Activated CD4-positive, alpha-beta memory T cell treated with anti-CD3 and anti-CD28 coated beads for 36 hours (primary cell): Measurements from ENCODE around the gene KCTD8. TPM values are rescaled to one million over a fixed set of nuclear protein-coding genes. Genes with fewer than 3 reads are reported as not detected.

ENCODE experiments used
- CTCF ChIA-PET: fragments of 350-600 bp; sonication (Branson Sonifier 250); formaldehyde crosslinking; loops from one replicate; lab custom pipeline; 2021; ENCODE audit warnings: antibody characterized with exemption, inconsistent platforms; lab: Charles Lee
- POLR2A ChIA-PET: fragments of 350-600 bp; sonication (Branson Sonifier 250); formaldehyde crosslinking; loops from one replicate; lab custom pipeline; 2021; ENCODE audit warnings: antibody characterized with exemption; lab: Charles Lee
- DNase-seq: peaks from one replicate; pipeline ENCODE4 v3.0.0-alpha.2; 2020
- H3K27ac Mint-ChIP-seq: one replicate; pipeline ENCODE4 v1.8.0; 2021; ENCODE audit warnings: mixed read lengths
- H3K27me3 Mint-ChIP-seq: one replicate; pipeline ENCODE4 v1.8.0; 2021; ENCODE audit warnings: mixed read lengths
- H3K36me3 Mint-ChIP-seq: one replicate; pipeline ENCODE4 v1.8.0; 2021; ENCODE audit warnings: mixed read lengths
- H3K4me1 Mint-ChIP-seq: one replicate; pipeline ENCODE4 v1.8.0; 2021; ENCODE audit warnings: low read depth, mixed read lengths
- H3K4me3 Mint-ChIP-seq: one replicate; pipeline ENCODE4 v1.8.0; 2021; ENCODE audit warnings: mild to moderate bottlenecking, mixed read lengths
- H3K9me3 Mint-ChIP-seq: one replicate; pipeline ENCODE4 v1.8.0; 2021; ENCODE audit warnings: mixed read lengths
- intact Hi-C: fragments of 100-400 bp; cut with micrococcal nuclease; formaldehyde crosslinking; loops from one replicate; pipeline ENCODE4 v1.15.1; 2023
- total RNA-seq, 2 experiments: library from RNA; stranded (reverse); gene quantifications; one replicate each; pipeline ENCODE4 v1.2.3, GENCODE V29; 2021

Gene KCTD8
- total RNA-seq, 2 experiments from 2014 or later: not detected

- Mint-ChIP-seq H3K4me3 (no peak overlapping the region), H3K27me3 (no peaks in the 10 kb centered on the region), H3K36me3 (no peaks in the 10 kb centered on the region), H3K4me1 (no peaks in the 10 kb centered on the region), H3K27ac (no peak overlapping the region), H3K9me3 (no peaks in the 10 kb centered on the region)
- POLR2A ChIA-PET: no interaction called here
- intact Hi-C loops: no loop called here
- DNase-seq: no peak
- CTCF ChIA-PET: no interaction called here
Observed at GRCh38 chr4:44425614-44426208, 22.9 kb downstream of the KCTD8 start.

DNA sequence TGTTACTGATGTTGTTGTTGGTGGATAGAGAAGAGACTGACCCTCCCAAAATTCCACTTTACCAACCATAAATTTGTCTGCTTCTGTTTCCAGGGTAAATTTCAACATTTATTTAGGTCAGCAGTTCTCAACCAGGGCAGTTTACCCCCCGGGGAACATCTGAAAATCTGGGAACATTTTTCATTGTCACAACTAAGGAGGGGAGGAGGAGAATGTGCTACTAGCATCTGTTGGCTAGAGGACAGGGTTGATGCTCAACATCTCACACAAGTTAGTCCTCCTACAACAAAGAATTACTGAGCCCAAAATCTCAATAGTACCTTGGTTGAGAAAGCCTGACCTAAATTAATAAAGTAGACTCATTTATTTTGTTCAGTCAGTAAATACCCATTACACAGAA lies 25.7 kb downstream of the KCTD8 start:
- no peak for DNase-seq
- H3K4me3 Mint-ChIP-seq: no peak overlapping the region
- CTCF ChIA-PET: no interaction called here
- no peaks in the 10 kb centered on the region for H3K4me1 Mint-ChIP-seq
- H3K36me3 Mint-ChIP-seq: no peaks in the 10 kb centered on the region
- no peaks in the 10 kb centered on the region for H3K27me3 Mint-ChIP-seq
- H3K27ac Mint-ChIP-seq: no peak overlapping the region
- POLR2A ChIA-PET: no interaction called here
- H3K9me3 Mint-ChIP-seq: no peaks in the 10 kb centered on the region
- intact Hi-C loops: no loop called here

GRCh38 chr4:44421330-44422065 lies 27.1 kb downstream of the KCTD8 start:
- H3K27me3 Mint-ChIP-seq: no peaks in the 10 kb centered on the region
- no peaks in the 10 kb centered on the region for H3K36me3 Mint-ChIP-seq
- no peak overlapping the region for H3K27ac Mint-ChIP-seq
- no peaks in the 10 kb centered on the region for H3K4me1 Mint-ChIP-seq
- no peaks in the 10 kb centered on the region for H3K9me3 Mint-ChIP-seq
- ChIA-PET CTCF (no interaction called here), POLR2A (no interaction called here)
- intact Hi-C loops: no loop called here
- H3K4me3 Mint-ChIP-seq: no peak overlapping the region
- no peak for DNase-seq

DNA sequence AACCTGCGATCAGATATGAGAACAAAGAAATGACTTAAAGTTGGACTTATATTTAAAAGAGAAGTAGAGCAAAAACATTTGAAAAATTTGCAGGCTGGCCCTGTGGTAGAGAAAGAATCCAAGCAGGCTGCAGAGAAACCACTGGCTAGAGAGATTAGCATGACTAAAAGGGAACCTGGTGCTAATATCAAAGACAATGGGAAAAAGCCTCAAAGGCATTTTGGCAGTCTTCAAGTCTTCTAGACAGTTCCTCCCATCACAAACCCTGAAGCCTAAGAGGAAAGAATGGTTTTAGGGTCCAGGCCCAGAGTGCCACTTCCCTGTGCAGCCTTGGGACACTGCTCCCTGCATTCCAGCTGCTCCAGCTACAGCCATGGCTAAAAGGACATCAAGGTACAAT lies 33.4 kb downstream of the KCTD8 start:
- Mint-ChIP-seq H3K4me3 (no peak overlapping the region), H3K4me1 (no peaks in the 10 kb centered on the region), H3K27ac (no peak overlapping the region), H3K27me3 (no peaks in the 10 kb centered on the region), H3K36me3 (no peaks in the 10 kb centered on the region), H3K9me3 (no peaks in the 10 kb centered on the region)
- intact Hi-C loops: no loop called here
- no peak for DNase-seq
- ChIA-PET POLR2A (no interaction called here), CTCF (no interaction called here)

DNA sequence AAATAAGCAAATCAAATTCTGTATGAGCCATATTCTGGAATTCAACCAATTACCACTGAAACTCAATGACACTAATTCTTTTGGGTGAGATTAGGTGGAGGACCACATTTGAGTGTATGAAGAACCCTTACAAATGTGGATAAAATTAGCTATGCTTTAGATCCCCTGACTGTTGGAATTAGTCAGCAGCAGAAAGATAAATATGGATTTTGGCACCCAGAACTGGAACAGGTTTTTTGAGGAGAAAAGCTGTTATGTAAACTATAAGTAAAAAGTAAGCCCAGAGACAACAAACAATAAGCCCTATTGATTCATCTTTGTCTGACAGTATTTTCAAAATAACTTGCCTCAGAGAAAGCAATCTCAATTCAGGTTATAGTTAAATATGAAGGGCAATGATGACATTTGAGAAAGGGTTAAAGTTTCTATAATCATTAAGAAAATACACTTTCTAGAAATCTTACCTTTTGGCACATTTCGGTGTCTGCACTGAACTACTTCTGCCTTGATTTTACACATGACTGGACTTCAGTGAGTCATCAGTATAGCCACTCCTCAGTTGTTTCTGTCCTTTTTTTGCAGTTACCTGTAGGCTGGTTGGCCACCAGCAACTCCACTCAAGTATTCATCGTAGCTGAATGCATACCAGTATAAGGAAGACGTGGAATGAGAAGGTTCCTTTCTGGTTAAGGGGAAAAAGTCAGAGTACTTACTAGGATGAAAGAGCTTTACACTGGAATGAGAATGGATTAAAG lies 80.0 kb downstream of the KCTD8 start:
- no peaks in the 10 kb centered on the region for H3K4me1 Mint-ChIP-seq
- POLR2A ChIA-PET: no interaction called here
- DNase-seq: no peak
- H3K4me3 Mint-ChIP-seq: no peak overlapping the region
- H3K27me3 Mint-ChIP-seq: no peaks in the 10 kb centered on the region
- no peaks in the 10 kb centered on the region for H3K36me3 Mint-ChIP-seq
- H3K27ac Mint-ChIP-seq: no peak overlapping the region
- intact Hi-C loops: no loop called here
- CTCF ChIA-PET: no interaction called here
- peaks cover 4% of the 10 kb centered on the region for H3K9me3 Mint-ChIP-seq

DNA sequence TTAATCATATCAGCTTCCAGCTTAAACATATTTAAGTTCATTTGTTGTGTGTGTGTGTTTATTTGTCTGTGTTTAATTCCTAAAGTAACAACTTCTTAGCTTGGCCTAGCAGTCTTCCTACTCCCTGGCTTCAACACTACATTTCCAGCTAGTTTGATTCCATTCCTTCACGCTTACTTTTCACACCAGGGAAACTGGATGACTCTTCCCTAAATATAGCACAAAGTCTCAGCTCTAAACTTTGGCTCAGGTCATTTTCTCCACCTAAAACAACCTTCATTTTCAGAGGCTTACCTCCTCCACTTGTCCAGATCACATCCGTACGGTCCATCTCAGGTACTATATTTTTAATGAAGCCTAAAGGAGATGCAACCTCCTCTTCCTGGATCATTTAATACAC lies 94.4 kb downstream of the KCTD8 start:
- POLR2A ChIA-PET: no interaction called here
- H3K27me3 Mint-ChIP-seq: no peaks in the 10 kb centered on the region
- peaks cover 5% of the 10 kb centered on the region for H3K9me3 Mint-ChIP-seq
- H3K4me3 Mint-ChIP-seq: no peak overlapping the region
- no peaks in the 10 kb centered on the region for H3K4me1 Mint-ChIP-seq
- intact Hi-C loops: no loop called here
- H3K36me3 Mint-ChIP-seq: no peaks in the 10 kb centered on the region
- no peak for DNase-seq
- H3K27ac Mint-ChIP-seq: no peak overlapping the region
- CTCF ChIA-PET: no interaction called here

- H3K27ac Mint-ChIP-seq: no peak overlapping the region
- no peaks in the 10 kb centered on the region for H3K36me3 Mint-ChIP-seq
- ChIA-PET CTCF (no interaction called here), POLR2A (no interaction called here)
- no peak overlapping the region for H3K4me3 Mint-ChIP-seq
- H3K4me1 Mint-ChIP-seq: no peaks in the 10 kb centered on the region
- intact Hi-C loops: no loop called here
- no peak for DNase-seq
- H3K9me3 Mint-ChIP-seq: no peaks in the 10 kb centered on the region
- H3K27me3 Mint-ChIP-seq: no peaks in the 10 kb centered on the region
Observed at GRCh38 chr4:44351069-44351468, 97.5 kb downstream of the KCTD8 start.

GRCh38 chr4:44342800-44343199 lies 105.8 kb downstream of the KCTD8 start:
- Mint-ChIP-seq H3K9me3 (peaks cover 6% of the 10 kb centered on the region), H3K4me1 (no peaks in the 10 kb centered on the region), H3K27me3 (no peaks in the 10 kb centered on the region), H3K4me3 (no peak overlapping the region), H3K36me3 (no peaks in the 10 kb centered on the region), H3K27ac (no peak overlapping the region)
- ChIA-PET POLR2A (no interaction called here), CTCF (no interaction called here)
- intact Hi-C loops: no loop called here
- no peak for DNase-seq

GRCh38 chr4:44326741-44327140 lies 121.9 kb downstream of the KCTD8 start:
- no peaks in the 10 kb centered on the region for H3K36me3 Mint-ChIP-seq
- CTCF ChIA-PET: no interaction called here
- POLR2A ChIA-PET: no interaction called here
- DNase-seq: no peak
- H3K4me3 Mint-ChIP-seq: no peak overlapping the region
- no peak overlapping the region for H3K27ac Mint-ChIP-seq
- H3K9me3 Mint-ChIP-seq: peaks cover 5% of the 10 kb centered on the region
- intact Hi-C loops: no loop called here
- no peaks in the 10 kb centered on the region for H3K4me1 Mint-ChIP-seq
- H3K27me3 Mint-ChIP-seq: no peaks in the 10 kb centered on the region

DNA sequence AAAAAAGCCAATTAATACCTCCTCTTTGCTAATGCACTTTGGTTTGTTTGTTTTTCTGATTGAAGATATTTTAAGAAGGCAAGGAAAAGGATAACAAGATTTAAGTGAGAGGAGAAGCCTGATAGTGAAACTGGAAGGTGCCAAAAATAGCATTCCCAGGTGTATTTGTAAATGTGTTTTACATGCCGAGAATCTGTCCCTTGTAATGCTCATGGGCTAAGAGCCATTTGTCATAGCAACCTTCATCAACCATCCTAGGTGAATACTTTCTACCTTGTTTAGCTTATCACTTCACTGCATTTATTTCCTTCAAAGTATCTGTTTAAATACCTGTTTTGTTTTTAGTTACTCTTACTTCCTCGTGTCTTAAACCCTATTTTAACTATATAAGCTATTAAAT lies 127.8 kb downstream of the KCTD8 start:
- Mint-ChIP-seq H3K27ac (no peak overlapping the region), H3K9me3 (peaks cover 17% of the 10 kb centered on the region), H3K27me3 (no peaks in the 10 kb centered on the region), H3K36me3 (no peaks in the 10 kb centered on the region), H3K4me1 (no peaks in the 10 kb centered on the region), H3K4me3 (no peak overlapping the region)
- ChIA-PET POLR2A (no interaction called here), CTCF (no interaction called here)
- no peak for DNase-seq
- intact Hi-C loops: no loop called here

DNA sequence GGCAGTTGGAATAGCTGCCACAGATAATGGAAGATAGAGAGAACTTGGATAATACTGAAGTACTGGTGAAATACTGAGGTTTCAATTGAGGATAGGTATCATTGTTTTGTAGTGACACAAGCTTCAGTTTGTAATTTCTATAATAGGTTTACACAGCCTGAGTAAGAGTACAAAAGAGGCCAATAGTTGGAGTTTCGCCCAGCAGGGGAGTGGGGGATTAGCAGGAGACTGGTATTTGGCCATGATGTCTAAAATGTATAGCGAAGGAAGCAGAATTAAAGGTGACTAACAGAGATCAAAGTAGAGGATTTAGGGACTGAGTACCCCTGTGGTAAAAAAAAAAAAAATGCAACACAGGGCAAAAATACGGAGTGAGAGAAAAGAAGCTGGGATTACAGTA lies 129.5 kb downstream of the KCTD8 start:
- H3K4me3 Mint-ChIP-seq: no peak overlapping the region
- H3K4me1 Mint-ChIP-seq: no peaks in the 10 kb centered on the region
- no peaks in the 10 kb centered on the region for H3K36me3 Mint-ChIP-seq
- no peaks in the 10 kb centered on the region for H3K27me3 Mint-ChIP-seq
- intact Hi-C loops: no loop called here
- peaks cover 15% of the 10 kb centered on the region for H3K9me3 Mint-ChIP-seq
- H3K27ac Mint-ChIP-seq: no peak overlapping the region
- CTCF ChIA-PET: no interaction called here
- POLR2A ChIA-PET: no interaction called here
- no peak for DNase-seq

DNA sequence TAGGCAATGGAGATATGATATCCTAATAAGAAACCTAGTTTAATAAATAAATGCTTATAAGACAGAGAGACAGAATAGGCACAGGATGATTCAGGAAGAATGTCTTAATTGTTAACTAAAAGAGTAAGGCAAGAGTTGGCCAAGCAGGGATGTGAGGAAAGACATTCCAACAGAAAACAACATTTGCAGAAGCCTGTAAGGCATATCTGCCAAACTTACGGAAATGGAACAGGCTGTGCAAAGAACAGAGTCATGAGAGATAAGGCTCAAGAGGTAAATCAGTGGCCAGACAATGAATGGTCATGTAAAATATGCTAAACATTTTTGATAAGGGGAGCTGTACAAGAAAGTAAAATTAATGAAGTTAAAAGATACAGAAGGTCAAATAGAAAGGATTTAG lies 134.9 kb downstream of the KCTD8 start:
- ChIA-PET POLR2A (no interaction called here), CTCF (no interaction called here)
- Mint-ChIP-seq H3K4me3 (no peak overlapping the region), H3K36me3 (no peaks in the 10 kb centered on the region), H3K9me3 (peaks cover 8% of the 10 kb centered on the region), H3K27me3 (no peaks in the 10 kb centered on the region), H3K4me1 (no peaks in the 10 kb centered on the region), H3K27ac (no peak overlapping the region)
- intact Hi-C loops: no loop called here
- DNase-seq: no peak

DNA sequence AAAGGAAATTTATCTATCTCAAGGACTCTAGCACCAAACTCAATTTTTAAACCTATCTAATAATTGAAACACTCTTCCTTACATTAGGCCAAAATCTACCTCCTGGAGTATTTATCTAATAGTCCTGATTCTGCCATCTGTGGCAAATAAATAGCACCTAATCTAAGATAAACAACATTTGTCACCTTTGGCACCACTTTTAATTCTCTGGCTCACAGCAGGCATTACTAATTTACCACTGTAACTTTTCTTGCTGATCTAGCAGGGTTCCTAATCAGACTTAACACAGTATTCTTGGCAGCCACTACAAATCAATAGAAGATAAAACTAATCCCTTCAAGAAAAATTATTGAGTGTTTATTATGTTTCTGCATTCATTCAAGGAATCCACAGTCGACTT lies 161.1 kb downstream of the KCTD8 start:
- Mint-ChIP-seq H3K27ac (no peak overlapping the region), H3K27me3 (no peaks in the 10 kb centered on the region), H3K9me3 (peaks cover 27% of the 10 kb centered on the region), H3K36me3 (no peaks in the 10 kb centered on the region), H3K4me1 (no peaks in the 10 kb centered on the region), H3K4me3 (no peak overlapping the region)
- intact Hi-C loops: no loop called here
- DNase-seq: no peak
- ChIA-PET CTCF (no interaction called here), POLR2A (no interaction called here)
